ENCODE measurements around the gene PLEKHA6.

The PLEKHA6 gene

GRCh38 chr1:204178487-204179281, 181.0 kb downstream of the PLEKHA6 start:
- H2AFZ ChIP-seq (ENCODE audit: low read depth, low read length), result no peak overlapping the region
- no peak overlapping the region for H2BK120ac ChIP-seq (ENCODE audit: low read depth, low read length)
- H3K4me2 ChIP-seq (ENCODE audit: low read length, poor library complexity, severe bottlenecking), result no peak overlapping the region
- H2BK15ac ChIP-seq (ENCODE audit: low read depth, poor library complexity, severe bottlenecking), result no peak overlapping the region
- no peak overlapping the region for H2BK12ac ChIP-seq (ENCODE audit: low read length in 2 of 2)
- H3K27me3 ChIP-seq (ENCODE audit: control insufficient read depth in 1 of 2, insufficient read depth in 1 of 2, low read length in 2 of 2), result peaks cover 63 to 72% of the 10 kb centered on the region in 2 experiments
- H3K36me3 ChIP-seq (ENCODE audit: control insufficient read depth in 1 of 2, insufficient read depth in 2 of 2, low read depth in 1 of 2, low read length in 2 of 2), result no peaks in the 10 kb centered on the region
- no peaks in the 10 kb centered on the region for H3K79me1 ChIP-seq (replicated peaks; ENCODE audit: low read length, poor library complexity, severe bottlenecking)
- no peaks in the 10 kb centered on the region for H3K9me3 ChIP-seq (ENCODE audit: control insufficient read depth, low read length)
- H3K4me1 ChIP-seq (ENCODE audit: control insufficient read depth, insufficient read depth, low read depth, low read length), result no peaks in the 10 kb centered on the region
- DNase-seq, result no peak
- no peak overlapping the region for H4K91ac ChIP-seq (ENCODE audit: low read length)
- no peak overlapping the region for H2BK5ac ChIP-seq (ENCODE audit: low read depth, low read length, poor library complexity, severe bottlenecking)
- no peak overlapping the region for H4K8ac ChIP-seq (ENCODE audit: low read length)
- H3K18ac ChIP-seq (ENCODE audit: low read depth in 1 of 2, low read length in 2 of 2), result no peak overlapping the region
- H3K4me3 ChIP-seq (ENCODE audit: insufficient read depth in 1 of 2, low read depth in 1 of 2, low read length in 2 of 2), result no peak overlapping the region
- no peak overlapping the region for H3K4ac ChIP-seq (ENCODE audit: low read depth in 1 of 2, low read length in 2 of 2)
- no peak overlapping the region for H2AK5ac ChIP-seq (ENCODE audit: low read length, severe bottlenecking)
- no peak overlapping the region for H3K23ac ChIP-seq (ENCODE audit: low read length in 2 of 2)
- no peak overlapping the region for H3K9ac ChIP-seq (ENCODE audit: low read length)
- no peak overlapping the region for H3K14ac ChIP-seq (ENCODE audit: low read length in 2 of 2)
- no peak overlapping the region for H3K27ac ChIP-seq (ENCODE audit: low read length, poor library complexity, severe bottlenecking)
- 84% methylated on average over 7 of the region's 7 CpGs for WGBS

GRCh38 chr1:204177133-204177532, 182.6 kb downstream of the PLEKHA6 start:
- Histone ChIP-seq H3K79me1 (replicated peaks; ENCODE audit: low read length, poor library complexity, severe bottlenecking) (no peaks in the 10 kb centered on the region), H3K27me3 (ENCODE audit: control insufficient read depth in 1 of 2, insufficient read depth in 1 of 2, low read length in 2 of 2) (peaks cover 63 to 66% of the 10 kb centered on the region in 2 experiments), H3K14ac (ENCODE audit: low read length in 2 of 2) (no peak overlapping the region), H3K4ac (ENCODE audit: low read depth in 1 of 2, low read length in 2 of 2) (no peak overlapping the region), H3K4me2 (ENCODE audit: low read length, poor library complexity, severe bottlenecking) (no peak overlapping the region), H2BK15ac (ENCODE audit: low read depth, poor library complexity, severe bottlenecking) (no peak overlapping the region), H2BK5ac (ENCODE audit: low read depth, low read length, poor library complexity, severe bottlenecking) (no peak overlapping the region), H3K18ac (ENCODE audit: low read depth in 1 of 2, low read length in 2 of 2) (no peak overlapping the region), H3K9ac (ENCODE audit: low read length) (no peak overlapping the region), H4K8ac (ENCODE audit: low read length) (no peak overlapping the region), H3K27ac (ENCODE audit: low read length, poor library complexity, severe bottlenecking) (no peak overlapping the region), H2BK12ac (ENCODE audit: low read length in 2 of 2) (no peak overlapping the region), H2BK120ac (ENCODE audit: low read depth, low read length) (no peak overlapping the region), H2AFZ (ENCODE audit: low read depth, low read length) (no peak overlapping the region), H3K36me3 (ENCODE audit: control insufficient read depth in 1 of 2, insufficient read depth in 2 of 2, low read depth in 1 of 2, low read length in 2 of 2) (no peaks in the 10 kb centered on the region), H3K9me3 (ENCODE audit: control insufficient read depth, low read length) (no peaks in the 10 kb centered on the region), H4K91ac (ENCODE audit: low read length) (no peak overlapping the region), H3K4me1 (ENCODE audit: control insufficient read depth, insufficient read depth, low read depth, low read length) (no peaks in the 10 kb centered on the region), H3K4me3 (ENCODE audit: insufficient read depth in 1 of 2, low read depth in 1 of 2, low read length in 2 of 2) (no peak overlapping the region), H3K23ac (ENCODE audit: low read length in 2 of 2) (no peak overlapping the region), H2AK5ac (ENCODE audit: low read length, severe bottlenecking) (no peak overlapping the region)
- WGBS, result 44% methylated on average over 4 of the region's 4 CpGs
- no peak for DNase-seq

GRCh38 chr1:204176049-204176448, 183.7 kb downstream of the PLEKHA6 start:
- H2BK12ac ChIP-seq (ENCODE audit: low read length in 2 of 2), result no peak overlapping the region
- H3K9ac ChIP-seq (ENCODE audit: low read length), result no peak overlapping the region
- no peak overlapping the region for H4K8ac ChIP-seq (ENCODE audit: low read length)
- H2BK15ac ChIP-seq (ENCODE audit: low read depth, poor library complexity, severe bottlenecking), result no peak overlapping the region
- no peak overlapping the region for H4K91ac ChIP-seq (ENCODE audit: low read length)
- no peaks in the 10 kb centered on the region for H3K79me1 ChIP-seq (replicated peaks; ENCODE audit: low read length, poor library complexity, severe bottlenecking)
- H2BK120ac ChIP-seq (ENCODE audit: low read depth, low read length), result no peak overlapping the region
- H3K18ac ChIP-seq (ENCODE audit: low read depth in 1 of 2, low read length in 2 of 2), result no peak overlapping the region
- H3K9me3 ChIP-seq (ENCODE audit: control insufficient read depth, low read length), result no peaks in the 10 kb centered on the region
- no peak overlapping the region for H3K23ac ChIP-seq (ENCODE audit: low read length in 2 of 2)
- H3K4ac ChIP-seq (ENCODE audit: low read depth in 1 of 2, low read length in 2 of 2), result no peak overlapping the region
- peaks cover 60 to 62% of the 10 kb centered on the region in 2 experiments for H3K27me3 ChIP-seq (ENCODE audit: control insufficient read depth in 1 of 2, insufficient read depth in 1 of 2, low read length in 2 of 2)
- no peak overlapping the region for H3K4me3 ChIP-seq (ENCODE audit: insufficient read depth in 1 of 2, low read depth in 1 of 2, low read length in 2 of 2)
- H3K4me2 ChIP-seq (ENCODE audit: low read length, poor library complexity, severe bottlenecking), result no peak overlapping the region
- H3K27ac ChIP-seq (ENCODE audit: low read length, poor library complexity, severe bottlenecking), result no peak overlapping the region
- no peaks in the 10 kb centered on the region for H3K4me1 ChIP-seq (ENCODE audit: control insufficient read depth, insufficient read depth, low read depth, low read length)
- 96% methylated on average over 2 of the region's 5 CpGs for WGBS
- H3K14ac ChIP-seq (ENCODE audit: low read length in 2 of 2), result no peak overlapping the region
- no peak overlapping the region for H2BK5ac ChIP-seq (ENCODE audit: low read depth, low read length, poor library complexity, severe bottlenecking)
- no peak for DNase-seq
- H3K36me3 ChIP-seq (ENCODE audit: control insufficient read depth in 1 of 2, insufficient read depth in 2 of 2, low read depth in 1 of 2, low read length in 2 of 2), result no peaks in the 10 kb centered on the region
- no peak overlapping the region for H2AFZ ChIP-seq (ENCODE audit: low read depth, low read length)
- no peak overlapping the region for H2AK5ac ChIP-seq (ENCODE audit: low read length, severe bottlenecking)

- H3K14ac ChIP-seq (ENCODE audit: low read length in 2 of 2), result no peak overlapping the region
- H3K4ac ChIP-seq (ENCODE audit: low read depth in 1 of 2, low read length in 2 of 2), result no peak overlapping the region
- no peak overlapping the region for H2BK15ac ChIP-seq (ENCODE audit: low read depth, poor library complexity, severe bottlenecking)
- peaks cover 51 to 52% of the 10 kb centered on the region in 2 experiments for H3K27me3 ChIP-seq (ENCODE audit: control insufficient read depth in 1 of 2, insufficient read depth in 1 of 2, low read length in 2 of 2)
- H3K4me1 ChIP-seq (ENCODE audit: control insufficient read depth, insufficient read depth, low read depth, low read length), result no peaks in the 10 kb centered on the region
- H3K23ac ChIP-seq (ENCODE audit: low read length in 2 of 2), result no peak overlapping the region
- H3K27ac ChIP-seq (ENCODE audit: low read length, poor library complexity, severe bottlenecking), result no peak overlapping the region
- H3K9me3 ChIP-seq (ENCODE audit: control insufficient read depth, low read length), result peaks cover 2% of the 10 kb centered on the region
- no peaks in the 10 kb centered on the region for H3K79me1 ChIP-seq (replicated peaks; ENCODE audit: low read length, poor library complexity, severe bottlenecking)
- no peak overlapping the region for H3K4me3 ChIP-seq (ENCODE audit: insufficient read depth in 1 of 2, low read depth in 1 of 2, low read length in 2 of 2)
- no peak overlapping the region for H3K4me2 ChIP-seq (ENCODE audit: low read length, poor library complexity, severe bottlenecking)
- H2AK5ac ChIP-seq (ENCODE audit: low read length, severe bottlenecking), result no peak overlapping the region
- H2BK120ac ChIP-seq (ENCODE audit: low read depth, low read length), result no peak overlapping the region
- no peak overlapping the region for H3K18ac ChIP-seq (ENCODE audit: low read depth in 1 of 2, low read length in 2 of 2)
- no peak for DNase-seq
- no peak overlapping the region for H2BK5ac ChIP-seq (ENCODE audit: low read depth, low read length, poor library complexity, severe bottlenecking)
- H3K9ac ChIP-seq (ENCODE audit: low read length), result no peak overlapping the region
- no peak overlapping the region for H2BK12ac ChIP-seq (ENCODE audit: low read length in 2 of 2)
- no peak overlapping the region for H4K8ac ChIP-seq (ENCODE audit: low read length)
- H2AFZ ChIP-seq (ENCODE audit: low read depth, low read length), result no peak overlapping the region
- H3K36me3 ChIP-seq (ENCODE audit: control insufficient read depth in 1 of 2, insufficient read depth in 2 of 2, low read depth in 1 of 2, low read length in 2 of 2), result no peaks in the 10 kb centered on the region
- 78% methylated on average over 3 of the region's 3 CpGs for WGBS
- no peak overlapping the region for H4K91ac ChIP-seq (ENCODE audit: low read length)
Observed at GRCh38 chr1:204174958-204175357, 184.8 kb downstream of the PLEKHA6 start.

Data from mesenchymal stem cell (in vitro differentiated cells and primary cell).